ENCODE measurements around the gene GFI1B.
"Not testable (repeated sequence)": the region's sequence is repeated elsewhere in the genome, so short reads cannot be mapped to it uniquely, and the experiment has no call there.

DNA sequence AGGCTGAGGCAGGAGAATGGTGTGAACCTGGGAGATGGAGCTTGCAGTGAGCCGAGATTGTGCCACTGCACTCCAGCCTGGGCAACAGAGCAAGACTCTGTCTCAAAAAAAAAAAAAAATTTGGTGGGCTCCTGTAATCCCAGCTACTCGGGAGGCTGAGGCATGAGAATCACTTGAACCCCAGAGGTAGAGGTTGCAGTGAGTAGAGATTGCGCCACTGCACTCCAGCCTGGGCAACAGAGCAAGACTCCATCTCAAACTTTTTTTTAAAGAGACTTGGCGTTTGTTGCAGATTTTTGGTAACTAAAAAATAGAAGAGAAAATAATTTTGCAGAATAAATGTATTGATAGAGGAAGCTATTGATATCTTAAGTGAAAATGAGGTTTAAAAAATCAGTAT is 19.7 kb downstream of the GFI1B start:
- not testable (repeated sequence) for TF ChIP-seq CTCF (IDR thresholded peaks at IDR 0.05); FOXJ3 (CRISPR knock-in tag; IDR thresholded peaks at IDR 0.05; ENCODE audit: borderline replicate concordance); CREM (CRISPR knock-in tag; IDR thresholded peaks at IDR 0.05); ESRRA (CRISPR knock-in tag; IDR thresholded peaks at IDR 0.05; ENCODE audit: borderline replicate concordance); JUN (CRISPR knock-in tag; IDR thresholded peaks at IDR 0.05); CREB1 (CRISPR knock-in tag; IDR thresholded peaks at IDR 0.05); ZNF512 (CRISPR knock-in tag; IDR thresholded peaks at IDR 0.05; ENCODE audit: borderline replicate concordance); USF1 (CRISPR knock-in tag; IDR thresholded peaks at IDR 0.05); CBFB (CRISPR knock-in tag; IDR thresholded peaks at IDR 0.05; ENCODE audit: low read depth)
- TF ChIP-seq, protein P1, sequence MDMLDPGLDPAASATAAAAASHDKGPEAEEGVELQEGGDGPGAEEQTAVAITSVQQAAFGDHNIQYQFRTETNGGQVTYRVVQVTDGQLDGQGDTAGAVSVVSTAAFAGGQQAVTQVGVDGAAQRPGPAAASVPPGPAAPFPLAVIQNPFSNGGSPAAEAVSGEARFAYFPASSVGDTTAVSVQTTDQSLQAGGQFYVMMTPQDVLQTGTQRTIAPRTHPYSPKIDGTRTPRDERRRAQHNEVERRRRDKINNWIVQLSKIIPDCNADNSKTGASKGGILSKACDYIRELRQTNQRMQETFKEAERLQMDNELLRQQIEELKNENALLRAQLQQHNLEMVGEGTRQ (CRISPR knock-in tag; IDR thresholded peaks at IDR 0.05) = not testable (repeated sequence)
- TF ChIP-seq, protein P2, sequence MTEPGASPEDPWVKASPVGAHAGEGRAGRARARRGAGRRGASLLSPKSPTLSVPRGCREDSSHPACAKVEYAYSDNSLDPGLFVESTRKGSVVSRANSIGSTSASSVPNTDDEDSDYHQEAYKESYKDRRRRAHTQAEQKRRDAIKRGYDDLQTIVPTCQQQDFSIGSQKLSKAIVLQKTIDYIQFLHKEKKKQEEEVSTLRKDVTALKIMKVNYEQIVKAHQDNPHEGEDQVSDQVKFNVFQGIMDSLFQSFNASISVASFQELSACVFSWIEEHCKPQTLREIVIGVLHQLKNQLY (CRISPR knock-in tag; IDR thresholded peaks at IDR 0.05) = not testable (repeated sequence)
- TF ChIP-seq, protein P3, sequence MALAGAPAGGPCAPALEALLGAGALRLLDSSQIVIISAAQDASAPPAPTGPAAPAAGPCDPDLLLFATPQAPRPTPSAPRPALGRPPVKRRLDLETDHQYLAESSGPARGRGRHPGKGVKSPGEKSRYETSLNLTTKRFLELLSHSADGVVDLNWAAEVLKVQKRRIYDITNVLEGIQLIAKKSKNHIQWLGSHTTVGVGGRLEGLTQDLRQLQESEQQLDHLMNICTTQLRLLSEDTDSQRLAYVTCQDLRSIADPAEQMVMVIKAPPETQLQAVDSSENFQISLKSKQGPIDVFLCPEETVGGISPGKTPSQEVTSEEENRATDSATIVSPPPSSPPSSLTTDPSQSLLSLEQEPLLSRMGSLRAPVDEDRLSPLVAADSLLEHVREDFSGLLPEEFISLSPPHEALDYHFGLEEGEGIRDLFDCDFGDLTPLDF (CRISPR knock-in tag; IDR thresholded peaks at IDR 0.05) = not testable (repeated sequence)

Data from WTC11 (cell line).